ENCODE data around the gene RBM26. TPM values are rescaled to one million over a fixed set of nuclear protein-coding genes. Genes with fewer than 3 reads are reported as not detected.

The RBM26 gene
- total RNA-seq, 1 experiment from 2014 or later, result 60.4 TPM

DNA sequence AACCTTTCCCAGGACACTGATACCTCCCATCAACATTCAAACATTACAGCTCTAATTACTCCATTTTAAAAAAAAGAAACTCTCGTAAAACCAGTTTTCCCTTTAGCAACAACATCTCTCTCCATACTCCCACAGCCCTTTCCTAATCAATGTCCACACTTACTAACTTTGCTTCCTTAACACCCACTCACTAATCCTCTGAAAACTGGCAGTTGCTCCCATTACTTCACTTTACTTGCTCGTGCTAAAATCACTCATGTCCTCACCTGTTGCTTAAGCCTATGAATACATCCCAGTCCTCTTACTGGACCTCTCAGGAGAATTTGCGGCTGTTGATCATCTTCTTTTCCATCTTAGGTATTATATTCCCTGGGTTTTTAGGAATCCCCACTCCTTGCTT, 44.8 kb downstream of the RBM26 start:
- no peak for DNase-seq
- Histone ChIP-seq H3K4me1 (no peaks in the 10 kb centered on the region; the same call in 1 of the 2 replicates), H3K36me3 (ENCODE audit: control insufficient read depth, insufficient read depth, low read length) (no peaks in the 10 kb centered on the region; the same call in 1 of the 2 replicates), H3K27me3 (replicated peaks; ENCODE audit: control insufficient read depth, insufficient read depth, low read length) (no peaks in the 10 kb centered on the region), H3K9me3 (no peaks in the 10 kb centered on the region), H3K4me3 (ENCODE audit: low read depth, low read length) (no peak overlapping the region)
- TF ChIP-seq, protein P1, sequence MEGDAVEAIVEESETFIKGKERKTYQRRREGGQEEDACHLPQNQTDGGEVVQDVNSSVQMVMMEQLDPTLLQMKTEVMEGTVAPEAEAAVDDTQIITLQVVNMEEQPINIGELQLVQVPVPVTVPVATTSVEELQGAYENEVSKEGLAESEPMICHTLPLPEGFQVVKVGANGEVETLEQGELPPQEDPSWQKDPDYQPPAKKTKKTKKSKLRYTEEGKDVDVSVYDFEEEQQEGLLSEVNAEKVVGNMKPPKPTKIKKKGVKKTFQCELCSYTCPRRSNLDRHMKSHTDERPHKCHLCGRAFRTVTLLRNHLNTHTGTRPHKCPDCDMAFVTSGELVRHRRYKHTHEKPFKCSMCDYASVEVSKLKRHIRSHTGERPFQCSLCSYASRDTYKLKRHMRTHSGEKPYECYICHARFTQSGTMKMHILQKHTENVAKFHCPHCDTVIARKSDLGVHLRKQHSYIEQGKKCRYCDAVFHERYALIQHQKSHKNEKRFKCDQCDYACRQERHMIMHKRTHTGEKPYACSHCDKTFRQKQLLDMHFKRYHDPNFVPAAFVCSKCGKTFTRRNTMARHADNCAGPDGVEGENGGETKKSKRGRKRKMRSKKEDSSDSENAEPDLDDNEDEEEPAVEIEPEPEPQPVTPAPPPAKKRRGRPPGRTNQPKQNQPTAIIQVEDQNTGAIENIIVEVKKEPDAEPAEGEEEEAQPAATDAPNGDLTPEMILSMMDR (IDR thresholded peaks at IDR 0.05; ENCODE audit: insufficient read depth in 1 of 2, low read depth in 1 of 2, low read length in 1 of 2, severe bottlenecking in 1 of 2, unreplicated experiment in 1 of 2), result no peak
- BruUV-seq (replicated peaks), result no TSS peak
- POLR2A ChIA-PET, result no interaction called here
- Mint-ChIP-seq H3K27me3 (ENCODE audit: insufficient read depth, unreplicated experiment) (no peaks in the 10 kb centered on the region), H3K27ac (ENCODE audit: unreplicated experiment) (no peak overlapping the region), H3K9me3 (ENCODE audit: unreplicated experiment) (no peaks in the 10 kb centered on the region), H3K36me3 (ENCODE audit: insufficient read depth, unreplicated experiment) (peaks cover 48% of the 10 kb centered on the region), H3K4me1 (ENCODE audit: low read depth, unreplicated experiment) (peaks cover 13% of the 10 kb centered on the region), H3K4me3 (ENCODE audit: unreplicated experiment) (no peak overlapping the region)
- intact Hi-C loops (cut with micrococcal nuclease; ENCODE audit: unreplicated experiment), result no loop called here
- CTCF ChIA-PET, result no interaction called here

- Mint-ChIP-seq H3K36me3 (ENCODE audit: insufficient read depth, unreplicated experiment) (peaks cover 46% of the 10 kb centered on the region), H3K4me3 (ENCODE audit: unreplicated experiment) (no peak overlapping the region), H3K27ac (ENCODE audit: unreplicated experiment) (no peak overlapping the region), H3K9me3 (ENCODE audit: unreplicated experiment) (no peaks in the 10 kb centered on the region), H3K27me3 (ENCODE audit: insufficient read depth, unreplicated experiment) (no peaks in the 10 kb centered on the region), H3K4me1 (ENCODE audit: low read depth, unreplicated experiment) (peaks cover 13% of the 10 kb centered on the region)
- Histone ChIP-seq H3K27me3 (replicated peaks; ENCODE audit: control insufficient read depth, insufficient read depth, low read length) (no peaks in the 10 kb centered on the region), H3K9me3 (no peaks in the 10 kb centered on the region), H3K4me3 (ENCODE audit: low read depth, low read length) (no peak overlapping the region), H3K36me3 (ENCODE audit: control insufficient read depth, insufficient read depth, low read length) (no peaks in the 10 kb centered on the region; the same call in 1 of the 2 replicates), H3K4me1 (no peaks in the 10 kb centered on the region; the same call in 1 of the 2 replicates)
- intact Hi-C loops (cut with micrococcal nuclease; ENCODE audit: unreplicated experiment), result no loop called here
- ChIA-PET POLR2A (no interaction called here), CTCF (no interaction called here)
- TF ChIP-seq, protein P1 (IDR thresholded peaks at IDR 0.05; ENCODE audit: insufficient read depth in 1 of 2, low read depth in 1 of 2, low read length in 1 of 2, severe bottlenecking in 1 of 2, unreplicated experiment in 1 of 2), result no peak
- no peak for DNase-seq
- BruUV-seq (replicated peaks), result no TSS peak
Observed at GRCh38 chr13:79360095-79360494, 46.0 kb downstream of the RBM26 start.

DNA sequence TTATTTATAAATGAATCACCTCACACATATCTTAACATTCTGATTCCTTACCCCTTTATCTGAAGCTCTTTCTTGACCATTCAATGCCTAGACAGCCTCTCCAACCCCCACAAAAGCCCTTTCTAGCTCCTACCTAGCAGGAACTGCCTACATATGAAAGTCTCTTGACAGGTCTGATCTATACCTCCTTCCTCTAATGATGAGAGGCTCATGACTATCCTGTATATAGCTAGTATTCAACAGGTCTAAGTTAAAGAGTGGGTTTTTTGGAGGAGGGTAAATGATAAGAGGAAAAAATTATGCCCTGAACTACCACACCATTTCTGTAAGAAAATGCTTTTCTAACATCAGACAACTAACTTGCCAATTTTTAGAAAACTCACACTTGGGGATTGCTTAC, 47.0 kb downstream of the RBM26 start:
- Histone ChIP-seq H3K4me1 (no peaks in the 10 kb centered on the region; the same call in 1 of the 2 replicates), H3K9me3 (no peaks in the 10 kb centered on the region), H3K27me3 (replicated peaks; ENCODE audit: control insufficient read depth, insufficient read depth, low read length) (no peaks in the 10 kb centered on the region), H3K4me3 (ENCODE audit: low read depth, low read length) (no peak overlapping the region), H3K36me3 (ENCODE audit: control insufficient read depth, insufficient read depth, low read length) (no peaks in the 10 kb centered on the region; the same call in 1 of the 2 replicates)
- ChIA-PET POLR2A (no interaction called here), CTCF (no interaction called here)
- Mint-ChIP-seq H3K9me3 (ENCODE audit: unreplicated experiment) (no peaks in the 10 kb centered on the region), H3K27me3 (ENCODE audit: insufficient read depth, unreplicated experiment) (no peaks in the 10 kb centered on the region), H3K36me3 (ENCODE audit: insufficient read depth, unreplicated experiment) (peaks cover 44% of the 10 kb centered on the region), H3K4me3 (ENCODE audit: unreplicated experiment) (no peak overlapping the region), H3K4me1 (ENCODE audit: low read depth, unreplicated experiment) (peaks cover 13% of the 10 kb centered on the region), H3K27ac (ENCODE audit: unreplicated experiment) (no peak overlapping the region)
- DNase-seq, result no peak
- BruUV-seq (replicated peaks), result no TSS peak
- intact Hi-C loops (cut with micrococcal nuclease; ENCODE audit: unreplicated experiment), result no loop called here
- TF ChIP-seq, protein P1 (IDR thresholded peaks at IDR 0.05; ENCODE audit: insufficient read depth in 1 of 2, low read depth in 1 of 2, low read length in 1 of 2, severe bottlenecking in 1 of 2, unreplicated experiment in 1 of 2), result no peak

Measured in Caco-2 (cell line).